Measurements from ENCODE around the gene SEMA4A.

SEMA4A gene

DNA sequence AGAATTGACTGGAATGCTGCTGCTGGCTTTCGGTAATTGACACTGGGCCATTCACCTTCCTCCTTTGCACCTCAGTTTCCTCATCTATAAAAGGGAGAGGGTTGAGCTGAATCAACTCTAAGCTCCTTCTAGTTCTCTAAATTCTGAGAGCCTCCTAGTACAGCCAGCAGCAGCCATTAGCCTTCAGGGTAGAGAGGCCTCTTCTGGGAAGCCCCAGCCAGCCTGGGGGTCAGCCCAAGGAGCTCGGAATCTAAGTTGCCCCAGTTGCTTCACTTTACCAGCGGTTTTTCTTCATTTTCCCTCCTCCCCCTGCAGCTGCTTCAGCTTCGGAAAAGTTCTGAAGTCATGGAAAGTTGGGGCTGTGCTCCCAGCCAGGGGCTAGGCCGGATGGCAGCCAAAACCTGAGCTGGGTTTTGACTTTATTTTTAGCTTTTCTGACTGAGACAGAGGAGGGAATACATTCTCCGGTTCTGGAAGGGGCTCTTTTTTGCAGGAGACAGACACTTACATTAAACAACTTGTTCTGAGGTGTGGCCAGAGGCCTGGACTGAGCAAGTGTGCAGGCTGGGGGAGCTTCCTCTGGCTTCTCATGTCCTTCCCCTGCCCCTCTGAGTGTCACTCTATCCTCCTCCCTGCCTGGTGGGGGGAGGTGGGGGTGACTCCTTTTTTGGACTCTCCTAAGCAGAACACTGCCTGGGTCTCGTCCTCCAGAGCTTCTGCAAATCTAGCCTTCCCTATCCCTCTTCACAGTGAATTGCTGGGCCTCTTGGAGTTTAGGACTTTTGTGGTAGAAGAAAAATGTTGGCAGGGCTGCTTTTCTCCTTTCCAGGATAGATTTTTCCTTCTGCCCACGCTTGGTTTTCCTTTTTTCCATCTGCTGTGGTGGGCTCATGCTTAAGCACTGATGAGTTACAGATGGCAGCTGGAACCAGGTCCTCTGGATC, 24.5 kb upstream of the SEMA4A start:
- H3K4me1 ChIP-seq (ENCODE audit: control insufficient read depth, insufficient read depth, low read length) = peaks cover 65% of the 10 kb centered on the region
- H3K4me2 ChIP-seq (ENCODE audit: low read length) = peak overlapping the region; percentile 76
- peak overlapping the region; percentile 53 for H3K4me3 ChIP-seq (ENCODE audit: low read length)
- H3K9me3 ChIP-seq (replicated peaks; ENCODE audit: low read length) = no peaks in the 10 kb centered on the region
- H3K27me3 ChIP-seq (ENCODE audit: control insufficient read depth, insufficient read depth, low read length) = no peaks in the 10 kb centered on the region
- H3K36me3 ChIP-seq (ENCODE audit: insufficient read depth, low read length) = peaks cover 38% of the 10 kb centered on the region
- peak overlapping the region; percentile 87 for H3K9ac ChIP-seq (ENCODE audit: low read depth, low read length)

DNA sequence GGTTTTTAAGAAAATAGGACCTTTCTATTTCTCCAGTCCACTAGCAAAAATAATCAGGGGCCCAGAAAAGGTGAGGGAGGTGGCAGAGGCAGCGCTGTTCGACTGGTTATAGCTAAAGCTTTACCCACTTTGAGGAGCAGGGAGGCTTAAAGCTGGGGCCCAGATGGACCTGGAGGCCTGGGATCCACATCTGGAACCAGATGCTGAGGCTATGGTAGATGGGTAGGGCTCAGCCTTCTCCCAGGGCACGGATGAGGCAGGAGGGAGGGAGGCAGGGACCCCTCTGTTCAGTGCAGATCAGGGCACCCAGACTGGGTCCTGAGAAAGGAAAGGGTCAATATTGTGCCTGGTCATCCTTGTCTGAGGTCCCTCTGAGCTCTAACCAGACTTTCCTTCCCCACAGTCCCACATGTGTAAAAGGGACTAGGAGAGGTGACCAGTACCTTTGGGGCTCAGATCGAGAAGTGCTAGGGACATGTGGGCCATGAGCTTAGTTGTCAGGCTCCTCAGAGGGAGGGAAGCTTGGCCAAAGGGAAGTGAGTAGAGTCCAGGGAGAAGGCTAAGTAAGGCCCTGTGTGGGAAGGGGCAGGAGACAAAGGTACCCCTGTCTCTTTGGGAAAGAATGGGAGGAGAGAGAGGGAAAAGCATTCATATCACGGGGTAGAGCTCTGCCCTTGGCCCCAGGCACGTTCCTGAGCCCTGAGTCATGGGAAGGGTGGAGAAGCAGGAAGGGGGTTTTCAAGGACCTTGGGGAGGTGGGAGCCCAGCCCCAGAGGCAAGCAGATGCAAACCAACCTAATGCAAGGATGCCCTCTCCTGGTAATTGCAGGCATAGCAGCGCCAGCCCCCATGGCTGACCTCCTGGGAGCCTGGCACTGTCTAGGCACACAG, 23.5 kb upstream of the SEMA4A start:
- H3K4me3 ChIP-seq (ENCODE audit: low read length) = peak overlapping the region; percentile 53
- H3K9me3 ChIP-seq (replicated peaks; ENCODE audit: low read length) = no peaks in the 10 kb centered on the region
- H3K9ac ChIP-seq (ENCODE audit: low read depth, low read length) = peak overlapping the region; percentile 87
- H3K27me3 ChIP-seq (ENCODE audit: control insufficient read depth, insufficient read depth, low read length) = no peaks in the 10 kb centered on the region
- H3K4me2 ChIP-seq (ENCODE audit: low read length) = peak overlapping the region; percentile 76
- peaks cover 48% of the 10 kb centered on the region for H3K36me3 ChIP-seq (ENCODE audit: insufficient read depth, low read length)
- peaks cover 56% of the 10 kb centered on the region for H3K4me1 ChIP-seq (ENCODE audit: control insufficient read depth, insufficient read depth, low read length)

DNA sequence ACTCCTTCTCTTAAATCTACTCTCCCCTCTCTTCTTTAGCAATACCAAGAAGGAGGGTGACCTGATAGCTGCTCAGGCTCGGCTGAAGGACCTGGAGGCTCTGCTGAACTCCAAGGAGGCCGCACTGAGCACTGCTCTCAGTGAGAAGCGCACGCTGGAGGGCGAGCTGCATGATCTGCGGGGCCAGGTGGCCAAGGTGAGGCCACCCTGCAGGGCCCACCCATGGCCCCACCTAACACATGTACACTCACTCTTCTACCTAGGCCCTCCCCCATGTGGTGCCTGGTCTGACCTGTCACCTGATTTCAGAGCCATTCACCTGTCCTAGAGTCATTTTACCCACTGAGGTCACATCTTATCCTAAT, 22.8 kb upstream of the SEMA4A start:
- no peak overlapping the region for H3K4me3 ChIP-seq (ENCODE audit: low read length)
- H3K9ac ChIP-seq (ENCODE audit: low read depth, low read length) = peak overlapping the region; percentile 25
- peak overlapping the region; percentile 15 for H3K4me2 ChIP-seq (ENCODE audit: low read length)
- H3K27me3 ChIP-seq (ENCODE audit: control insufficient read depth, insufficient read depth, low read length) = no peaks in the 10 kb centered on the region
- H3K9me3 ChIP-seq (replicated peaks; ENCODE audit: low read length) = no peaks in the 10 kb centered on the region
- H3K36me3 ChIP-seq (ENCODE audit: insufficient read depth, low read length) = peaks cover 54% of the 10 kb centered on the region
- H3K4me1 ChIP-seq (ENCODE audit: control insufficient read depth, insufficient read depth, low read length) = peaks cover 50% of the 10 kb centered on the region

DNA sequence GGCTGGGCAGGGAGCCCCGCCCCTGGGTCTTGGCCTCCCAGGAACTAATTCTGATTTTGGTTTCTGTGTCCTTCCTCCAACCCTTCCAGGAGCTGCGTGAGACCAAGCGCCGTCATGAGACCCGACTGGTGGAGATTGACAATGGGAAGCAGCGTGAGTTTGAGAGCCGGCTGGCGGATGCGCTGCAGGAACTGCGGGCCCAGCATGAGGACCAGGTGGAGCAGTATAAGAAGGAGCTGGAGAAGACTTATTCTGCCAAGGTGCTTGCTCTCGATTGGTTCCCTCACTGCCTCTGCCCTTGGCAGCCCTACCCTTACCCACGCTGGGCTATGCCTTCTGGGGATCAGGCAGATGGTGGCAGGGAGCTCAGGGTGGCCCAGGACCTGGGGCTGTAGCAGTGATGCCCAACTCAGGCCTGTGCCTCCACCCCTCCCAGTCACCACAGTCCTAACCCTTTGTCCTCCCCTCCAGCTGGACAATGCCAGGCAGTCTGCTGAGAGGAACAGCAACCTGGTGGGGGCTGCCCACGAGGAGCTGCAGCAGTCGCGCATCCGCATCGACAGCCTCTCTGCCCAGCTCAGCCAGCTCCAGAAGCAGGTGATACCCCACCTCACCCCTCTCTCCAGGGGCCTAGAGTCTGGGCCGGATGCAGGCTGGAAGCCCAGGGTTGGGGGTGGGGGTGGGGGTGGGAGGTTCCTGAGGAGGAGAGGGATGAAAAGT, 18.5 kb upstream of the SEMA4A start:
- peaks cover 83% of the 10 kb centered on the region for H3K36me3 ChIP-seq (ENCODE audit: insufficient read depth, low read length)
- no peak overlapping the region for H3K9ac ChIP-seq (ENCODE audit: low read depth, low read length)
- H3K9me3 ChIP-seq (replicated peaks; ENCODE audit: low read length) = no peaks in the 10 kb centered on the region
- H3K4me2 ChIP-seq (ENCODE audit: low read length) = no peak overlapping the region
- H3K27me3 ChIP-seq (ENCODE audit: control insufficient read depth, insufficient read depth, low read length) = no peaks in the 10 kb centered on the region
- H3K4me1 ChIP-seq (ENCODE audit: control insufficient read depth, insufficient read depth, low read length) = peaks cover 9% of the 10 kb centered on the region
- no peak overlapping the region for H3K4me3 ChIP-seq (ENCODE audit: low read length)

DNA sequence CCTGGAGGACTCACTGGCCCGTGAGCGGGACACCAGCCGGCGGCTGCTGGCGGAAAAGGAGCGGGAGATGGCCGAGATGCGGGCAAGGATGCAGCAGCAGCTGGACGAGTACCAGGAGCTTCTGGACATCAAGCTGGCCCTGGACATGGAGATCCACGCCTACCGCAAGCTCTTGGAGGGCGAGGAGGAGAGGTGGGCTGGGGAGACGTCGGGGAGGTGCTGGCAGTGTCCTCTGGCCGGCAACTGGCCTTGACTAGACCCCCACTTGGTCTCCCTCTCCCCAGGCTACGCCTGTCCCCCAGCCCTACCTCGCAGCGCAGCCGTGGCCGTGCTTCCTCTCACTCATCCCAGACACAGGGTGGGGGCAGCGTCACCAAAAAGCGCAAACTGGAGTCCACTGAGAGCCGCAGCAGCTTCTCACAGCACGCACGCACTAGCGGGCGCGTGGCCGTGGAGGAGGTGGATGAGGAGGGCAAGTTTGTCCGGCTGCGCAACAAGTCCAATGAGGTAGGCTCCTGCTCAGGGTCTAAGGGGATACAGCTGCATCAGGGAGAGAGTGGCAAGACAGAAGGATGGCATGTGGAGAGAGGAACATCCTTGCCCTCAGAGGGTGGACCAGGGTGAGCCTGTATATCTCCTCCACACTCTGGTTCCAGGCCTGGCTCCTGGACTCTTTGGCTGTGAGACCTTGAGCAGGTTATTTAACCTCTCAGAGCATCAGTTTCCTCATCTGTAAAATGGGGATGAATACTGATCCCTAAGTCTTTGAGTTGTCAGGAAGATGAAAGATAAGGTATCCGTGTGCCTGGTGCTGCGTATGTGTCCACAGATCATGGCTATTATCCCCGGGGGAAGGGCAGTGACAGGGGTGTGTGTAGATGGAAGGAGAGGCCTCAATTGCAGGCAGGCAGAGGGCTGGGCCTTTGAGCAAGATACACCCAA, 17.2 kb upstream of the SEMA4A start:
- peaks cover 91% of the 10 kb centered on the region for H3K36me3 ChIP-seq (ENCODE audit: insufficient read depth, low read length)
- H3K27me3 ChIP-seq (ENCODE audit: control insufficient read depth, insufficient read depth, low read length) = no peaks in the 10 kb centered on the region
- H3K4me1 ChIP-seq (ENCODE audit: control insufficient read depth, insufficient read depth, low read length) = no peaks in the 10 kb centered on the region
- H3K4me3 ChIP-seq (ENCODE audit: low read length) = no peak overlapping the region
- H3K9me3 ChIP-seq (replicated peaks; ENCODE audit: low read length) = no peaks in the 10 kb centered on the region
- no peak overlapping the region for H3K9ac ChIP-seq (ENCODE audit: low read depth, low read length)
- no peak overlapping the region for H3K4me2 ChIP-seq (ENCODE audit: low read length)

DNA sequence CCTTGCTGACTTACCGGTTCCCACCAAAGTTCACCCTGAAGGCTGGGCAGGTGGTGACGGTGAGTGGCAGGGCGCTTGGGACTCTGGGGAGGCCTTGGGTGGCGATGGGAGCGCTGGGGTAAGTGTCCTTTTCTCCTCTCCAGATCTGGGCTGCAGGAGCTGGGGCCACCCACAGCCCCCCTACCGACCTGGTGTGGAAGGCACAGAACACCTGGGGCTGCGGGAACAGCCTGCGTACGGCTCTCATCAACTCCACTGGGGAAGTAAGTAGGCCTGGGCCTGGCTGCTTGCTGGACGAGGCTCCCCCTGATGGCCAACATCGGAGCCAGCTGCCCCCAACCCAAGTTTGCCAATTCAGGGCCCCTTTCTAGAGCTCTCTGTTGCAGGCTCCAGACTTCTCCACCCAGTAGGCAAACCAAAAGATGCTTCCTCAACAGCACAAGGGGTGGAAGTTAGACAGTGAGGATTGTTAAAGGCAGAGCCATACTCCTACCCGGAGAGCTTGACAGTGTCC, 16.4 kb upstream of the SEMA4A start:
- Histone ChIP-seq H3K36me3 (ENCODE audit: insufficient read depth, low read length) (peaks cover 88% of the 10 kb centered on the region), H3K4me2 (ENCODE audit: low read length) (no peak overlapping the region), H3K4me1 (ENCODE audit: control insufficient read depth, insufficient read depth, low read length) (no peaks in the 10 kb centered on the region), H3K4me3 (ENCODE audit: low read length) (no peak overlapping the region), H3K9ac (ENCODE audit: low read depth, low read length) (no peak overlapping the region), H3K9me3 (replicated peaks; ENCODE audit: low read length) (no peaks in the 10 kb centered on the region), H3K27me3 (ENCODE audit: control insufficient read depth, insufficient read depth, low read length) (no peaks in the 10 kb centered on the region)

DNA sequence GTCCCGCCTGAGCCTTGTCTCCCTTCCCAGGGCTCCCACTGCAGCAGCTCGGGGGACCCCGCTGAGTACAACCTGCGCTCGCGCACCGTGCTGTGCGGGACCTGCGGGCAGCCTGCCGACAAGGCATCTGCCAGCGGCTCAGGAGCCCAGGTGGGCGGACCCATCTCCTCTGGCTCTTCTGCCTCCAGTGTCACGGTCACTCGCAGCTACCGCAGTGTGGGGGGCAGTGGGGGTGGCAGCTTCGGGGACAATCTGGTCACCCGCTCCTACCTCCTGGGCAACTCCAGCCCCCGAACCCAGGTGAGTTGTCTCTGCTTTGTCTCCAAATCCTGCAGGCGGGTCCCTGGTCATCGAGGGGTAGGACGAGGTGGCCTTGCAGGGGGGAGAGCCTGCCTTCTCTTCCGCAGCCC, 14.9 kb upstream of the SEMA4A start:
- no peak overlapping the region for H3K9ac ChIP-seq (ENCODE audit: low read depth, low read length)
- H3K36me3 ChIP-seq (ENCODE audit: insufficient read depth, low read length) = peaks cover 81% of the 10 kb centered on the region
- H3K4me3 ChIP-seq (ENCODE audit: low read length) = no peak overlapping the region
- H3K4me1 ChIP-seq (ENCODE audit: control insufficient read depth, insufficient read depth, low read length) = peaks cover under 1% of the 10 kb centered on the region
- no peak overlapping the region for H3K4me2 ChIP-seq (ENCODE audit: low read length)
- H3K9me3 ChIP-seq (replicated peaks; ENCODE audit: low read length) = no peaks in the 10 kb centered on the region
- no peaks in the 10 kb centered on the region for H3K27me3 ChIP-seq (ENCODE audit: control insufficient read depth, insufficient read depth, low read length)

DNA sequence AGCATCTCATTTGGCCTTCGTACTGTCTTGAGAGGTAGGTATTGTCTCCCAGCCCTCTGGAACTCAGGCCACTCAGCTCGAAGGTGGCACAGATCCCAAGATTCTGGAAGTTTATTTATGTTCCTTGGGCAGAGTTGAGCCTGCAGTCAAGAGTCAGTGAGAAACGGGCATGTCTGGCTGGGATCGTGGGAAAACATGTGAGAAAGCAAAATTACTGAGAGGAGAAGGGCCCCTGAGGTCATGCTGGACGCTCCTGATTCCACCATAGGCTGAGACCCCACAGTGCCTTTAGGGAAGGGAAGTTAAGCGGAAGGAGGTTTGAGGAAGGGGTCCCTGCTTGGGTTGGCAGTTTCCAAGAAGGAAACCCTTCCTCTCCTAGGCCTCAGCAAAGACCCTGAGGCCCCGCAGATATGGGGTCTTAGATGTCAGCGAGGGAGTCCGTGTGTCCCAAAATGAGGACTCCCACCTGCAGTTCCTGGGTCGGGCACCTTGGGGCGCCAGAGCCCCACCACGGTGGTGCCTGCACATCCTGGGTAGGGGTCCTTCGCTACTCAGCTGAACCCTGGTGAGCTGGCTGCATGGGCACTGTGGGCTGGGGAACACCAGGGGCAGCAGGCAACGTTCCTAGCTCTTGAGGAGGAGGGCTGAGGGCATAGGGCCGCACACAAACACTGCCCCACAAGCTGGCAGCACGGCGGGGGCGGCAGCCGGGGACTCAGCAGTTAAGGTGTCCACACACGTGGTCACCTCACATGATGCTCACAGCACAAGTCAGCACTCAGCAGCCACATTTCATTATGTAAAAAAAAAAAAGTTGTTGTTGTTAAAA, 12.3 kb upstream of the SEMA4A start:
- Histone ChIP-seq H3K9me3 (replicated peaks; ENCODE audit: low read length) (no peaks in the 10 kb centered on the region), H3K4me2 (ENCODE audit: low read length) (no peak overlapping the region), H3K9ac (ENCODE audit: low read depth, low read length) (no peak overlapping the region), H3K4me1 (ENCODE audit: control insufficient read depth, insufficient read depth, low read length) (peaks cover 11% of the 10 kb centered on the region), H3K36me3 (ENCODE audit: insufficient read depth, low read length) (peaks cover 55% of the 10 kb centered on the region), H3K4me3 (ENCODE audit: low read length) (no peak overlapping the region), H3K27me3 (ENCODE audit: control insufficient read depth, insufficient read depth, low read length) (no peaks in the 10 kb centered on the region)

DNA sequence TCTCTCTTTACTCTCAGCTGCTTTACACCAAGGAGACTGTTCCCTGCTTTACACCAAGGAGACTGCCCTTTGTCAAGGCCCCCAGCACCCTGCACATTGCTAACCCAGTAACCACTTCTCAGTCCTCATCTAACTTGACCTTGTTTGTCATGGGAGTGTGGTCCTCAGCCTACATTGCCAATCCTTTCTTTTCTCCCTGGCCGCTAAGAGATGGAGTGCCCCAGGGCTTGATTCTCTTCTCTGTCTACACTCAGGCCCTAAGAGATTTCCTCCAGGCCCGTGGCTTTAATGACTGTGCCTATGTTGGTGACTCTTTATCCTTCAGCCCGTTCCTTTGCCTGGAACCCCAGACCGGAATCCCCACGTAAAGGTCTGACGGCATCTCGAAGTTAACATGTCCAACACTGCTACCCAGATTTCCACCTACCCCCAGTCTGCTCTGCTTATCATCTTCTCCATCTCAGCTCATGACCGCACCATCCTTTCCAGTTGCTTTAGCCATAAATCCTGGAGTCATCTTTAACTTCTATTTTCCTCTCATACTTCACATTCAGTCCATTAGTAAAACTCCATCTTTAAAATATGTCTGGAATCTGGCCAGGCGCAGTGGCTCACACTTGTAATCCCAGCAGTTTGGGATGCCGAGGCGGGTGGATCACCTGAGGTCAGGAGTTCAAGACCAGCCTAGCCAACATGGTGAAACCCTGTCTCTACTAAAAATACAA, 9.5 kb upstream of the SEMA4A start:
- H3K4me2 ChIP-seq (ENCODE audit: low read length) = no peak overlapping the region
- H3K27me3 ChIP-seq (ENCODE audit: control insufficient read depth, insufficient read depth, low read length) = no peaks in the 10 kb centered on the region
- H3K9me3 ChIP-seq (replicated peaks; ENCODE audit: low read length) = no peaks in the 10 kb centered on the region
- no peak overlapping the region for H3K9ac ChIP-seq (ENCODE audit: low read depth, low read length)
- H3K36me3 ChIP-seq (ENCODE audit: insufficient read depth, low read length) = peaks cover 27% of the 10 kb centered on the region
- H3K4me1 ChIP-seq (ENCODE audit: control insufficient read depth, insufficient read depth, low read length) = peaks cover 21% of the 10 kb centered on the region
- H3K4me3 ChIP-seq (ENCODE audit: low read length) = no peak overlapping the region
